GM19468 (cell line): Measurements from ENCODE around the gene CLMN.

Experiments
- ATAC-seq: cut with Tn5 transposase; IDR thresholded peaks from one replicate; pipeline ENCODE4 v1.9.1; 2021; ENCODE audit warnings: mild to moderate bottlenecking, moderate library complexity, moderate number of reproducible peaks; ENCODE audit not compliant: unreplicated experiment; ENCODE audit errors: extremely low read depth

Gene CLMN

DNA sequence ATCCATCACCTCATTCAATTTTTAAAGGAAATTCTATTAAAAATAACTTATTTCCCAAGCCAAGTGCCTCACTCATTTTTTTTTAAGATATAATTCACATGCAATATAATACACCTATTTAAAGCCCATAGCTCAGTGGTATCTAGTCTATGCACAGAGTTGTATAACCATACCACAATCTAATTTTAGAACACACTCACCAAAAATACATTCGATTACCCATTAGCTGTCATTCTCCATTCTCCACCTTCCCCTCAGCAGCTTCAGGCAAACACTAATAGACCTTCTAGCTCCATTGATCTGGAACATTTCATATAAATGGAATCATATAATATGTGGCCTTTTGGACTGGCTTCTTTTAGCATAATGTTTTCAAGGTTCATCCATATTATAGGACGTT is 49.5 kb downstream of the CLMN start:
- ATAC-seq, result no peak

DNA sequence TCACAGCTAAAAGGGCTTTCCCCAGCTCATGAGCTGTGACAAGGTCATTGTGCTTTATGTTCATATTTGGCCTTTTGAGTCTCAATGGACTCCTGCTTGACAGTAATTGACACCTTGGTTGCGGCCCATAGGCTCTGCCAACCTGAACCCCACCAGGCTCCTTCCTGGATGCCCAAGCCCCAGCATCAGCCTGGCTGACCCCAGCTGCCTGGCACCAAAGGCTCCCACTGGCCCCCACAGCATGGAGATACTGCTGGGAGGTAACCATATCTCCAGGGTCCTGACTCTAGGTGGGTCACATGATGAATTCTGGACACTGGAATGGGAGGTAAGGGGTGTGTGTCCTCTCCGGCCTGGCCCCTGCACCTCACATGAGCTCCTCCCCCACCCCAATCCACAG is 50.2 kb downstream of the CLMN start:
- no peak for ATAC-seq

DNA sequence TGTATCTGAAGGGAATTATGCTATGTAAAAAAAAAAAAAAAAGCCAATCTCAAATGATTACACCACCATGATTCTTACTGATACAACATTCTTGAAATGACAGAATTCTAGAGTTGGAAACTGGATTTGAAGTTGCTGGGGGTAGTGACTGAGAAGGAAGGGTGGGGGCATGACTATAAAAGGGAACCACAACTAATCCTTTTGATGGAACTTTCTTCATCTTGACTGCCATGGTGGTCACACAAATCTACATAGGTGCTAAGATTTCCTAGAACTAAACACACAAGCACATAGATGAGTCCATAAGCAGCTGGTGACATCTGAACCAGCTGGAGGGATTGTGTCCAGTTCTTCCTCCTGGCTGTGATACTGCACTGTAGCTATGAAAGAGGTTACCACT is 51.4 kb downstream of the CLMN start:
- ATAC-seq, result no peak

DNA sequence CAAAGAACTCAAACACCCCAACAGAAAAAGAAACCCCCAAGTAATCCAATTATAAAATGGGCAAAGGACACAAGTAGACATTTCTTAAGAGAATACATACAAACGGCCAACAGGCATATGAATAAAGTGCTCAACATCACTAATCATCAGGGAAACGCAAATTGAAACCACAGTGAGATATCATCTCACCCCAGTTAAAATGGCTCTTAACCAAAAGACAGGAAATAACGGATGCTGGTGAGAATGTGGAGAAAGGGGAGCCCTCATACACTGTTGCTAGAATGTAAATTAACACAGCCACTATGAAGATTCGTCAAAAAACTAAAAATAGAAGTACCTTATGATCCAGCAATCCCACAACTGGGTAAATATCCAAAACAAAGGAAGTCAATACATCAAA is 52.4 kb downstream of the CLMN start:
- ATAC-seq, result no peak

DNA sequence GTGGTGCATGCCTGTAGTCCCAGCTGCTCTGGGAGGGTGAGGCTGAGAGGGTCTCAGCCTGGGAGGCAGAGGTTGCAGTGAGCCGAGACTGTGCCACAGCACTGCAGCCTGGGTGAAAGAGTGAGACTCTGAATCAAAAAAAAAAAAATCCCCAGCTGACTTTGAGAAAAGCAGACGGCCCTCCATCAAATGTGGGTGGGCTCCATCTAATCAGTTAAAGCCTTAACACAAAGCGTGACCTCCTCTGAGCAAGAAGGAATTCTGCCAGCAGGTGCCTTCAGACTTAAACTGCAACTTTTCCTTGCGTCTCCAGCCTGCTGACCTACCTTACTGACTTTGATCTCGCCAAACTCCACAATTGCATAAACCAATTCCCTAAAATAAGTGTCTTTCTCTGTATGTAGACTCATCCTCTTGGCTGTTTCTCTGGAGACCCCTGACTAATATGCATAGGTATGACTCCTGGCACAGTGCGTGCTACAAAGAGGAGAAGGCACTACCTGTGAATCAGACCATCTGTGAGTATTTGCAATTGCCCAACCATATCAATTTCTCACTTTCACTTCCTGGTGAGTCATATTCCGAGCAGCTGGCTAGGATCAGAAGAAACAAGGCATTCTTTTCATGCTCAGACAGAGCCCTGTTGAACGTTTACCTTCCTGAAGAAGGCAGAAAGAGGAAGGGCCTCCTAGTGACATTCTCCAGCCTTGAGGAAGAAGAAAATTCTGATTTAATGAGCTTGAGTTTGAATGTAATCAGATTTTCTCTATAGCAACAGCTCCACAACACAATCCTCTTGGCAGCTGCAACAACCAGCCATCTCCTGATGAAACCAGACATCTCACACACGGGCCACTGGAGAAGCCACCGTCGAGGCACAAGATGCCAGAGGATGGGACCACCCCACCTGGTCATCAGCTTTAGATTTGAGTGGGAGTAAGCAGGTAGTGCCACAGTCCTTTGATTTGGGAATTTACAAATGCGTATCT is 54.3 kb downstream of the CLMN start:
- peak; percentile 90 for ATAC-seq

DNA sequence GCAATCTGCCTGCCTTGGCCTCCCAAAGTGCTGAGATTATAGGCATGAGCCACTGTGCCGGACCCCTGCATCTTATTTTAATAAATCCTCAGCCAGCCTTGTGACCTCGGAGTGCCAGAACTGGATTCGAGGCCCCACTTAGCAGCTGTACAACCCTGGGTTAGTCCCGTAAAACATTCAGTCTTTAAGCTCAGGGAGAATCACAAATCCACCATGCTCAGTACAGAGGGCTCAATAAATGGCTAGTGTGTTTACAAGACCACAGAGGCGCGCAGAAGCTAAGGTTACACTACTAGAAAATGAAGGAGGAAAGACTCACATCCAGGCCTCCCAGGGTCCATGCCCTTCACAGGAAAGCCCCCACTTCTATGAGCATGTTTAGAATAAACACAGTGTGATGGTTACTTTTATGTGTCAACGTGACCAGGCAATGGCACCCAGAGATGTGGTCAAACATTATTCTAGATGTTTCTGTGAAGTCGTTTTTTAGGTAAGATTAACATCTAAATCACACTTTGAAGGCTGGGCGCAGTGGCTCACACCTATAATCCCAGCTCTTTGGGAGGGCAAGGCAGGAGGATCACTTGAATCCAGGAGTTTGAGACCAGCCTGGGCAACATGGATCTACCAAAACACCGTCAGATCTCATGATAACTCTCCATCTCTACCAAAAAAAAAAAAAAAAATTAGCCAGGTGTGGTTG is 55.3 kb downstream of the CLMN start:
- no peak for ATAC-seq

DNA sequence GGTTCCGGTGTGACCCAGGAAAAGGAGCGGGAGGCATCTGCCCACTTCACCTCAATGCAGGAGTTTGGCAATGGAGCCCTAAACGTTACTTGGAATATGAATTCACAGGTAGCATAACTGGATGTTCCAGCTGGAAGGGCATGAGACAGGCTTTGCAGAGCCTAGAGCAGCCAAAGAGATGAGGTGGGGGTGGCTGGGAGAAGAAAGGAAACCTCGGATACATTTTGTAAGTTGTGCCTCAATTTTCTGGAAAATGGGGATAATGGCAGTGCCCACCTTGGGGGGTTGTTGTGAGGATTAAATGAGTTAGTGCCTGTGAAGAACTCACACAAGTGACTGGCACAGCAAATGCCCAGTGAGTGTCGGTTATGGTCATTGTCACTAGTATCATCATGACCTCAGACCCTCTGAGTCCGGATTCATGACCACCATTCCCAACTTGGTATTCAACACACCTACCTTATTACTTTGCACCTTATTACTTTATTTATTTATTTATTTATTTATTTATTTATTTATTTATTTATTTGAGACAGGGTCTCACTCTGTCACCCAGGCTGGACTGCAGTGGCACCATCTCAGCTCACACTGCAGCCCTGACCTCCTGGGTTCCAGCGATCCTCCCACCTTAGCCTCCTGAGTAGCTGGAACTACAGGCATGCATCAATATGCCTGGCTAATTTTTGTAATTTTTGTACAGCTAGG is 56.0 kb downstream of the CLMN start:
- ATAC-seq, result no peak

DNA sequence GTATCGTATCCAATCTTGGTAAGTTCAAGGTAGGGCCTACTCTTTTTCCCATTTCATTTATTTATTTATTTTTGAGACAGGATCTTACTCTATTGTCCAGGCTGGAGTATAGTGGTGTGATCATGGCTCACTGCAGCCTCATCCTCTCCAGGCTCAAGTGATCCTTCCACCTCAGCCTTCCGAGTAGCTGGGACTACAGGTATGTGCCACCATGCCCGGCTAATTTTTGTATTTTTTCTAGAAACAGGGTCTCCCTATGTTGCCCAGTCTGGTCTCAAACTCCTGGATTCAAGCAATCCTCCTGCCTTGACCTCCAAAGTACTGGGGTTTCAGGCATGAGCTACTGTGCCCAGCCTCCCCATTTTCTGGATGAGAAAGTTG is 57.2 kb downstream of the CLMN start:
- no peak for ATAC-seq

DNA sequence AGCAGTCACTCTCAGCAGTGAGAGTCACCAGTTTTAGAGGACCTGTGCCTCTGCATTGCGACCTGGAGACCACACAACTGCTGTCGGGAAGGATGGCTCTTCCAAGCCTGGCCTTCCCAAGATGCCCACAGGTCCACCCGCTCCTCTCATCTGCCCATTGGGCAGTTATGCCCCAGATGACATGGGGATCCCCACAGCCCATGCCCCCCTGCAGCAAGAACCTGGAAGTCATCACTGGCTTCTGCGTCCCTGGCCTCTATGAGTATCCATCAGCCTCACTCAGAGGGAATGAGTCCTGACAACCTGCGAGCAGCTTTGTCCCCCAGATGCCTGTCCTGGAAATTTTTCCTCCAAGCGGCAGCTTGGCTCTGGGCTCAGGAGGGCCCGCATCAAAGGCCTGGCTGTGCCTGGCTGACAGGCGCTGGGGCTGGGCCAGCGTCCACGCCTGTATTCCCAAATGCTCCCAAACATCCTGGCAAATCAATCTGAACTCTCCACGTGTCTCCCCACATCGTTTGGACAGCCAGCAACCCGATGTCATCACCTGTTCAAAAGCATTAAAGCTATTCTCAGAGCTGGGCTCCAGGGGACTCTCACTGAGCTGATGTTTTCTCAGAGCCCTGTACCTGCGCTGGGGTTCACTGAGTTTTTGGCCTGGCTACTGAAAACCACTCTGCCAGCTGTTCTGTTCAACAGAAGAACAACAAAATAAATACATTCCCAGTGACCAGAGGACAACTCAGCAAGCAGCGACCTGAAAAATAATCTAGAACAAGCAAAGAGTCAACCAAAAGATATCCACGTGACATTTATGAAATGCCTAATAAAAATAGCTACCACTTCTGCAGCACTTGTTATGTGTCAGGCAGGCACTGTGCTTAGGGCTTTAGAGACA is 57.8 kb downstream of the CLMN start:
- ATAC-seq, result no peak

DNA sequence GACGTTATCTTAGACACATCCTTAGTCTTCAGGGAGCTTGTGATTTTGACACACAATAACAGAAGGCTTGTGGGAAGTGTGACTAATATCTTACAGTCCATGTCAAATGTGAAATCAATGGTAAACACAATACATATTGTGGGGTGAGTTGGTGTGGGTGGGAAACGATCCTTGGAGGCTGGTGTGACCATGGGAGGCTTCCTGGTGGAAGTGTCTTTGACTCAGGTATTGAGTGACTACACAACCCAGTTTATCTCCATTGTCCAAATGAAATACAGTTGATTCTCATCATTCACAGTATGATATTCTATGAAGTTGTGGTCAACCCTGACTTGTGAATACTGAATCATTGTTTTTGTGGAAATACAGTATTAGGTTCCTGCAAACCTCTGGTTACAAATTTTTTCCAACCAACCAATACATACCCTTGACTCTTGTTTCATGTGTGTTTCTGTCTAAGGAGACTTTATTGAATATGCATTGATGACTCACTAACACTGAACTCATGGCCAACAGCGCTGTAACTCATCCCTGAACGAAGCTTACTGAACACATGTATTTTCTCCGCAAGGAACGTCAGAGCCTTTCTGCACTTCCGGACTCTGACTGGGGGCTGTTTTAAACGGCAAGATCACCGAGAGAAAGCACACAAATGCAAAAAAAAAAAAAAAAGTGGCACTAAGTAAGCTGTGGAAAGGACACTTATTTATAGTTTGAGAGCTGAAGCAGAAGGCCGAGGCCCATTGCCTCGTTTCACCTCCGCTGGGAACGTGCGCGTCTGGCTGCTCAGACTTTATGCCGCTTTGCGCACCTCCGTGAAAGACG is 59.0 kb downstream of the CLMN start:
- ATAC-seq, result no peak

DNA sequence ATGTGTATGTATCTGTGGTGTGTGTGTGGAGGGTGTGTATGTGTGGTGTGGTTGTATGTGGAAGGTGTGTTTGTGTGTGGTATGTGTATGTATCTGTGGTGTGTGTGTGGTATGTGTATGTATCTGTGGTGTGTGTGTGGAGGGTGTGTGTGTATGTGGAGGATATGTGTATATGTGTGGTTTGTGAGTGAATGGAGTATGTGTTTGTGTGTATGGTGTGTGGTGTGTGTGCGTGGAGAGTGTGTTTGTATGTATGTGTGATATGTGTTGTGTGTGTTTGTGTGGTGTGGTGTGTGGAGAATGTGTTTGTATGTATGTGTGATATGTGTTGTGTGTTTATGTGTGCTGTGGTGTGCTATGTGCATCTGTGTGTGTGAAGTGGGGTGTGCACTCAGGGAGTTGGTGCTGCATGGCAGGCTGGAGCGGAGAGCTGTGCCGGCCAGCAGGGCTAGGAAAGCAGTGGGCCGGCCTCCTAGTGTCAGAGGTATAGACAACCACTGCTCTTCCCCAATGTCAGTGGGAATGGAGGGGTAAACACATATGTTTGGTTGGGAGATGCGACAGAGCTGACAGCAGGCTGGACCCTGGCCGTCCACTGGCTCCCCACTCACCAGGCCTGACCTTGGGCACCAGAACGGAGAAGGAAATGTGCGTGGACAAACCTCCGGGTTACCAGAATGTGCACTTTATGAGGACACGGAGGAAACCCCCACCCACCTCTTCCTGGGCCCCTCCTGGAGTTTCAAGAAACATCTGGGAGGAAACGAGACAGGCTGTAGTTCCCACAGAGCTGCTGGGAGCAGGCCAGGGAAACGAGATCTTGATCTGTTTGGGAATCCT is 60.7 kb downstream of the CLMN start:
- ATAC-seq, result no peak

DNA sequence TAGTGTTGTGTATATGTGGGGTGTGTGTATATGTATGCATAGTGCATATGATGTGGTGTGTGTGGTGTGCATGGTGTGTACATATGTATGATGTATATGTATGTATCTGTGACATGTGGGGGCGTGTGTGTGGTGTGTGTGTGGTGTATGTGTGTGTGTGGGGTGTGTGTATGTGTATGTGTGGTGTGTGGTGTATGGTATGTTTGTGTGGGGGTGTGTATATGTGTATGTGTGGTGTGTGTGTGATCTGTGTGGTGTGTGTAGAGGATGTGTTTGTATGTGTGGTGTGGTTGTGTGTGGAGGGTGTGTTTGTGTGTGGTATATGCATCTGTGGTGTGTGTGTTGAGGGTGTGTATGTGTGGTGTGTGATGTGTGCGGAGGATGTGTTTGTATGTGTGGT is 61.6 kb downstream of the CLMN start:
- ATAC-seq, result no peak

DNA sequence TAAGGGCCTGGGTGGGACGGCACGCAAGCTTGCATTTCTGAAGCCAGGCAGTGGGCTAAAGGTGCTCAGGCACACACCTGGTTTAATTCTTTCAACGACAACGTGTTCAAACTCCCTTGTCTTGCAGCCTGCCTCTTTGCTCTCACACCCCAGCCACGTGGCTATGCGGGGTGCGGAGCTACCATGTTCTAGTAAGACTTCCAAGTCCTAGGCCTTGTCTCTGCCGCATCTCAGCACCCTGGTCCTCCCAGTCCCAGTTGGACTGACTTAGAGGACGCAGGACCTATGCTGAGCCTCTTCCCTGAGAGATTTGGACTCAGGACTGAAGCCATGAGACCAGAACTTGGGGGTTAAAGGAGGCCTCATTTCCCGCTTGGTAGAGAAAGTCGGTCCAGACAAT is 62.2 kb downstream of the CLMN start:
- no peak for ATAC-seq

DNA sequence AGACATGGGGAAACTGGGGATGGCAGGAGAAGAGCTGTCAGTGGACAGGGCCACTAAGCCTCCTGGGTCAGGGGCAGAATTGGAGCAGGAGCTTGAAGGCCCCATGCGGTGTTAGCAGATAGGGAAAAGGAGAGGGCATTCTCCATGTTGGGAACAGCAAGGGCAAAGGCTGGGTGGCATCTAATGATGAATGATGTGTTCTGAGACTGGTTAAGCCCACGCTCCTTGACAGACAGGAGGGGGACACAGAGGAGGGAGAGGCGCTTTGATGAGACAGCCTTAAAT is 63.0 kb downstream of the CLMN start:
- no peak for ATAC-seq

DNA sequence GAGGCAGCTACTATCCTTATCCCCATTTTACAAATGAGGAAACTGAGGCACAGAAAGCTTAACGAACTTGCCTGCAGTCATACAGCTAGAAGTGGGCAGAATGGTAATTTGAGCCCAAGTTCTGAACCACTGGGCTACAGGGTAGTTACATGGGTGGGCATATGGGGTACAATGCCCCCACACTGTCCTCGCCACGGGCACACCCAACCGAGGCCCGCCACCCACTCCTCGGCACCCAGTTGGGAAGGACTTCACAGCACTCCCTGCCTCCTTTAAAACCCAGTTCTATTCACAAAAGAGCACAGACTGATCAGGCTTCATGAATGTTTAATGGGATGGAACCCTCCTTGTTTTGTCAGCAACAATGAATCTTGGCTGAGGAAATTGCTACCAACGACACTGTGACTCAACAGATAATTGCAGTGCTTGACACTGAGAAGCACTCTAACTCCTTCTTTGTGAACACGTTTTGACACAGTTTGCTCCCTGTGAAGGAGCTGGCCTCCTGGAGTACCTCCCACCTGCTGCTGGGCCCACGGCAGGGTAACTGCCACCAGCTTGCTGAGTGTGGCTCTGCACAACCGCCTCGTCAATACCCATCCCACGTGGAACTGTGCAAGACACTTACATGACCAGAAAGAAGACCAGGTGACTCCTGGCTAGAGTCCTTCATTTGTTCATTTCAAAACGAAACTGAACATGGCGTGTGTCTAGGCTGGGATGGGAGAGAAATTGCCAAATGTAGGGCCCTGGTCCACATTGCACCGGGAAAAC is 63.5 kb downstream of the CLMN start:
- ATAC-seq, result no peak

DNA sequence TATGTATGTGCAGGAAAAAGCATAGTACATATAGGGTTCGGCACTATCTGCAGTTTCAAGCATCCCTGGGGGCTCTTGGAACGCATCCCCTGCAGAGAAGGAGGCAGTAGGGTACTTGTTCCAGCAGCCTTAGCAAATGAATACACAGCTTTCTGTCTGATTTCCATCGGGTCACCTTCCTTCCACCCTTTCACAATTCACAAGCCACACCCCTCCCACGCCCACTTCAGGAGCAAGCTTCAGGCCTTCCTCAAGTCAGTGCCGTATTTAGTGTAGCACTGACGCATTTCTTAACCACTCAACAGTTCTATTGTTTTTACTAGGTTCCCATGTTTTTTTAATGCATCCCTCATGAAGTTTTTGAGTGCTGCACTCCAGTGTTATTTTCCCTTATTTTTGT is 64.2 kb downstream of the CLMN start:
- no peak for ATAC-seq

DNA sequence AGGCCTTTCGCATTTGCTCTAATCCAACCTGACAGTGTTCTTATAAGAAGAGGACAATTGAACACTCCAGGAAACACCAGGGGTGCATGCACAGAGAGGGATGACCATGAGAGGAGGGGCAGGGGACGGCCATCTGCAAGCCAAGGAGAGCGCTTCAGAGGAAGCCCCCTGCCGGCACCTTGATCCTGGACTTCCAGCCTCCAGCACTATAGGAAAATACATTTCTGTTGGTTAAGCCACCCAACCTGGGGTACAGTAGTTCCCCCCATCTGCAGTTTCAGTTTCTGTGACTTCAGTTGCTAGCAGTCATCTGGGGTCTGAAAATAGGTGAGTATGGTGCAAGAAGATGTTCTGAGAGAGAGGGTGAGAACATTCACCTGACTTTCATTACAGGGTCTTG is 64.7 kb downstream of the CLMN start:
- peak; percentile 37 for ATAC-seq

DNA sequence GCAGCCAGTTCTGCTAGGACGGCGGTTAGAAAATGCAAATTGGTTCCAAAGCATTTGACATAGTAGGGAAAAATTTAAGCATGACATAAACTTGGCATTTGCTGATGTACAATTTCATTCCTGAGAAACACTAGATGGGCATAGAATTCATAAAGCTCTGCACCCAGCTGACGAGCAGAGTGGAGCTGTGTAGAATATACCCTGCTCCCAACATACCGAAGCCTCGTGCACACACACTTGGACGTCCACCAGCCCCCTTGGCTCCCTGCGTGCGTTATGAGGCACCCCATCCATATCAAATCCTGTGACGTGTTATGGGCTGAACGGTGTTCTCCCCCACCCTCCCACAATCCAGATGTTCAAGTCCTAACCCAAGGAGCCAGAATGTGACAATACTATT is 65.4 kb downstream of the CLMN start:
- no peak for ATAC-seq
